ENCODE data around the gene AARS2.
A peak's percentile ranks its signal among the peaks of the same experiment; 100 is the strongest.

Gene AARS2

DNA sequence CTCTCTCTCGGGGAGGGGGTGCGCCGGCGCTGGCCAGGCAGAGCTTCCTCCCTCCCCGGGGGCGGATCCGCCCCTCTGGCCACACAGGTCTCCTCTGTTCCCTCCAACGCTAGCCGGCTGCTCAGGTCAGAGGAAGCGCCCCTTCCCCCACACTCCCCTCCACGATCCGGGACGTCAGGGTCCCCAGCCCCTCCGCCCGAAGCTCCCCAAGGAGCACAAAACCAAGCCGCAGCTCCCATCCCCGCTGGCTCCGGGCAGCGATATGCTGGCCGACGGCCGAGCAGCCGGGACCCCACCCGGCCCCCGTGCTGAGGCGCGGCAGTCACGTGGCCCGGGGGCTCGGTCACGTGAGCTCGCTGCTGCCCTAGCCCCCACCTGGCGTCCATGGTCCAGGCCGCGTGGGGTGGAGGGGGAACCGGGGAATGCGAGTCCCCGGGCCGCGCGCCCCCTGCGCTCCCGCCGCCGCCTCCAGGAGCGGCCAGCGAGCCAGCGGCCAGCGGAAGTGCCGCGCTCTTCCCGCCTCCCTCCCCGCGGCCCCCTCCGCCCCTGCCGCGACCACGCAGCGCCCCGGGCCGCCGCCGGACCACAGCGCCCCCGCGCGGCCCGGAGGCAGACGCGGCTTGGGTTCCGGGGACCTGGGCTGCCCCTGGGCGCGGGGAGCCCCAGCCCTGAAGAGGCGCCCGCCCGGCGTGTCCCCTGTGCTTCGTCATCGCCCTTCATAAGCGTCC, 56.0 kb downstream of the AARS2 start, which contains the start of gene SLC35B2:
Gene SLC35B2 (minus strand): TSS at position 504 of the 728 bp plus-strand sequence. CDS start 118 bp downstream, at position 386.
- Histone ChIP-seq H3K27ac (replicated peaks) (peak within 1 kb of the TSS; percentile 81), H3K27me3 (ENCODE audit: insufficient read depth, poor library complexity, severe bottlenecking) (no peaks in the 10 kb centered on the region), H3K4me3 (replicated peaks; ENCODE audit: insufficient read depth, low read length) (peak within 1 kb of the TSS; percentile 91)
- DNase-seq (ENCODE audit: low read depth in 1 of 2, low spot score in 1 of 2), result peak in 1 of 2 experiments; percentile 57
- no peak for TF ChIP-seq GABPA (IDR thresholded peaks at IDR 0.05; ENCODE audit: low read depth)
- TF ChIP-seq, protein P1, sequence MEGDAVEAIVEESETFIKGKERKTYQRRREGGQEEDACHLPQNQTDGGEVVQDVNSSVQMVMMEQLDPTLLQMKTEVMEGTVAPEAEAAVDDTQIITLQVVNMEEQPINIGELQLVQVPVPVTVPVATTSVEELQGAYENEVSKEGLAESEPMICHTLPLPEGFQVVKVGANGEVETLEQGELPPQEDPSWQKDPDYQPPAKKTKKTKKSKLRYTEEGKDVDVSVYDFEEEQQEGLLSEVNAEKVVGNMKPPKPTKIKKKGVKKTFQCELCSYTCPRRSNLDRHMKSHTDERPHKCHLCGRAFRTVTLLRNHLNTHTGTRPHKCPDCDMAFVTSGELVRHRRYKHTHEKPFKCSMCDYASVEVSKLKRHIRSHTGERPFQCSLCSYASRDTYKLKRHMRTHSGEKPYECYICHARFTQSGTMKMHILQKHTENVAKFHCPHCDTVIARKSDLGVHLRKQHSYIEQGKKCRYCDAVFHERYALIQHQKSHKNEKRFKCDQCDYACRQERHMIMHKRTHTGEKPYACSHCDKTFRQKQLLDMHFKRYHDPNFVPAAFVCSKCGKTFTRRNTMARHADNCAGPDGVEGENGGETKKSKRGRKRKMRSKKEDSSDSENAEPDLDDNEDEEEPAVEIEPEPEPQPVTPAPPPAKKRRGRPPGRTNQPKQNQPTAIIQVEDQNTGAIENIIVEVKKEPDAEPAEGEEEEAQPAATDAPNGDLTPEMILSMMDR (IDR thresholded peaks at IDR 0.05; ENCODE audit: insufficient read depth, low read length), result peak; percentile 27
- TF ChIP-seq SPI1 (IDR thresholded peaks at IDR 0.05; ENCODE audit: borderline replicate concordance, low read depth), result 0 out of 2 replicates have a peak, but pooled peaks have one; percentile 2
- TF ChIP-seq POLR2AphosphoS5 (IDR thresholded peaks at IDR 0.05; ENCODE audit: low read depth), result peak; percentile 36; the same call in 1 of the 2 replicates

DNA sequence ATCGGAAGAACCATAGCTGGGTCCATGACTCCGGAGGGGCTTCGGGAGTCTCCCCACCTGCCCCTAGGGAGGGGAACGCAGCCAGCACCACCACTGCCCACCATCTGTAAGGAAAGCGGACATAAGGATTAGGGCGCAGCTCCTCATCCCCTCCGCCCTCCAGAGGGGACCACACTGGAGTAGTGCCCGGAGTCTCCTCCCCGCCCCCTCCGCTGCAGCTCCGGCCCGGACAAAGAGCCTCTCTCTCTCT, 56.4 kb downstream of the AARS2 start:
- H3K27ac ChIP-seq (replicated peaks), result peak overlapping the region; percentile 81
- no peak for TF ChIP-seq SPI1 (IDR thresholded peaks at IDR 0.05; ENCODE audit: borderline replicate concordance, low read depth)
- no peak for TF ChIP-seq POLR2AphosphoS5 (IDR thresholded peaks at IDR 0.05; ENCODE audit: low read depth)
- H3K27me3 ChIP-seq (ENCODE audit: insufficient read depth, poor library complexity, severe bottlenecking), result no peaks in the 10 kb centered on the region
- H3K4me3 ChIP-seq (replicated peaks; ENCODE audit: insufficient read depth, low read length), result peak overlapping the region; percentile 91
- DNase-seq (ENCODE audit: low read depth in 1 of 2, low spot score in 1 of 2), result no peak

DNA sequence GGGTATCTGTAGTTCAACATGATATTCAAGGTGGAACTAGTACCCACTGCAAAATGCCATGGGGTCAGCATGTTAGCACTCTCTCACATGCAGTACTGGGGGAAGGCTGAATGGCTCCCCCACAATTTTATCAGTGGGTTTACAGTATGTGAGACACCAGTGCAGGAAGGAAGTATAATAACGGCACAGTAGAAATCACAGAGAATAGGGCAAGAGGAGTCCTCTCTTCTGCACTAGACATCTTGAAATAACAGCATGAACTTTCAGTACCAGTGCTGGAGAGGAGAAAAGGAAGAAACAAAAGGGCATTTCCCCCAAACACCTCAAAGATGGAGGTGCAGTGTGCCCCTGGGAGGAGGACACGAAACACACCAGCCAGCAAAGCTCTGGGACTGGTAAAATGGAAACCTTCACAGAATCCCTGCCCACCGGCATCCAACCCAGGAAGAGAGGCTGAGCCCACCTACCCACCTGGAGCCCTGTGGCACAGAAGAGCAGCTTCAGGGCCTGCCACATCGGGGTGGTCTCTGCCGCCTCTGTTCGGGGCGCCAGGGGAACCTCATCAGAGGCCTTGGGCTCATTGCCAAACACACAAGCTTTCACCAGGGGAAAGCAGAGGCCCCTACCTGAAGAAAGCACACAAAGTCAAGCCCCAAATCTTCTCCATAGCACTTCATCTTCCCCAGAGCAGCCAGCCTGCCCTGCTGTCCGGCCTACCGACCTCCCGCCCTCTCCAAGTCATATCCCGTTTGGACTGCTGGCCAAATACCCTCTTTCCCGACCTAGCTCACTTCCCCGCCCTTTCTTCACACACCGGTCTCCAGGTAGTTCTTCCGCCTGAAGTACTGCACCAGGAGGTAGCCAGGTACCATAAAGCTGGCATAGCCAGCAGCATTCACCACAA, 57.0 kb downstream of the AARS2 start:
- peak overlapping the region; percentile 91 for H3K4me3 ChIP-seq (replicated peaks; ENCODE audit: insufficient read depth, low read length)
- peak overlapping the region; percentile 81 for H3K27ac ChIP-seq (replicated peaks)
- no peaks in the 10 kb centered on the region for H3K27me3 ChIP-seq (ENCODE audit: insufficient read depth, poor library complexity, severe bottlenecking)
- no peak for DNase-seq (ENCODE audit: low read depth in 1 of 2, low spot score in 1 of 2)
- TF ChIP-seq POLR2AphosphoS5 (IDR thresholded peaks at IDR 0.05; ENCODE audit: low read depth), result no peak
- TF ChIP-seq, protein P2, sequence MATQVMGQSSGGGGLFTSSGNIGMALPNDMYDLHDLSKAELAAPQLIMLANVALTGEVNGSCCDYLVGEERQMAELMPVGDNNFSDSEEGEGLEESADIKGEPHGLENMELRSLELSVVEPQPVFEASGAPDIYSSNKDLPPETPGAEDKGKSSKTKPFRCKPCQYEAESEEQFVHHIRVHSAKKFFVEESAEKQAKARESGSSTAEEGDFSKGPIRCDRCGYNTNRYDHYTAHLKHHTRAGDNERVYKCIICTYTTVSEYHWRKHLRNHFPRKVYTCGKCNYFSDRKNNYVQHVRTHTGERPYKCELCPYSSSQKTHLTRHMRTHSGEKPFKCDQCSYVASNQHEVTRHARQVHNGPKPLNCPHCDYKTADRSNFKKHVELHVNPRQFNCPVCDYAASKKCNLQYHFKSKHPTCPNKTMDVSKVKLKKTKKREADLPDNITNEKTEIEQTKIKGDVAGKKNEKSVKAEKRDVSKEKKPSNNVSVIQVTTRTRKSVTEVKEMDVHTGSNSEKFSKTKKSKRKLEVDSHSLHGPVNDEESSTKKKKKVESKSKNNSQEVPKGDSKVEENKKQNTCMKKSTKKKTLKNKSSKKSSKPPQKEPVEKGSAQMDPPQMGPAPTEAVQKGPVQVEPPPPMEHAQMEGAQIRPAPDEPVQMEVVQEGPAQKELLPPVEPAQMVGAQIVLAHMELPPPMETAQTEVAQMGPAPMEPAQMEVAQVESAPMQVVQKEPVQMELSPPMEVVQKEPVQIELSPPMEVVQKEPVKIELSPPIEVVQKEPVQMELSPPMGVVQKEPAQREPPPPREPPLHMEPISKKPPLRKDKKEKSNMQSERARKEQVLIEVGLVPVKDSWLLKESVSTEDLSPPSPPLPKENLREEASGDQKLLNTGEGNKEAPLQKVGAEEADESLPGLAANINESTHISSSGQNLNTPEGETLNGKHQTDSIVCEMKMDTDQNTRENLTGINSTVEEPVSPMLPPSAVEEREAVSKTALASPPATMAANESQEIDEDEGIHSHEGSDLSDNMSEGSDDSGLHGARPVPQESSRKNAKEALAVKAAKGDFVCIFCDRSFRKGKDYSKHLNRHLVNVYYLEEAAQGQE (IDR thresholded peaks at IDR 0.05; ENCODE audit: insufficient replicate concordance, low read depth), result no peak
- TF ChIP-seq SPI1 (IDR thresholded peaks at IDR 0.05; ENCODE audit: borderline replicate concordance, low read depth), result no peak
- TF ChIP-seq GABPA (IDR thresholded peaks at IDR 0.05; ENCODE audit: low read depth), result no peak
- TF ChIP-seq, protein P1 (IDR thresholded peaks at IDR 0.05; ENCODE audit: insufficient read depth, low read length), result no peak

DNA sequence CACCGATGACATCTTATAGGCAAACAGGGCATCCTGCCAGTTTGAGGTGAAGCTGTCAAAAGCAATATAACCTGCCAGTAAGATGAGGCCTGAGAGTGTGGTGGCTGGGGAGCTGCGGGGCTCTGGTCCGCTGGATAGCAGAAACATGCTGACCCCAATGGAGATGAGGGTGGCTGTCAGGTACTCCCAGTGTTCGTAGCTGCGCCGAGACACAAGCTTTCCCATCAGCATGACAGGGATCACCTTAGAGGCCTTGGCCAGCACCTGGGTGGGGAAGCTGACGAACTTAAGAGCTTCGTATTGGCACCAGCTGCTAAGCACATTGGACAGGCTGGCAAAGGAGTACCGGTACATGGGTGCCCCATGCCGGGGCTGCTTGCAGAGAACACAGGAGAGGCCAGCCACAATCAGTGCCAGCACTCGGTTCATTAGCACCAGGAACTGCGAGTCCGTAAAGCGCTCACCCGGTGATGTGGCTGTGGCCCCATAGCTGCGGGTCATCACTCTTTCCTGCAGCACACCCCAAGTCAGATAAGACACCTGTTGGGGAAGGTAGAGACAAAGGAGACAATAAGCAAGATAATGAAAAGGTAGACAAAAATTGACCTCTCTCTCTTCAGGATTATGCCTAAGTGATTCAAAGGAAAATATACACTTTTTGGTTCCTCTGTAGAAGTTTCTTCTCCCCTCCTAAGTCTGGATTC, 57.9 kb downstream of the AARS2 start:
- H3K27ac ChIP-seq (replicated peaks), result no peak overlapping the region
- no peak overlapping the region for H3K4me3 ChIP-seq (replicated peaks; ENCODE audit: insufficient read depth, low read length)
- no peak for DNase-seq (ENCODE audit: low read depth in 1 of 2, low spot score in 1 of 2)
- H3K27me3 ChIP-seq (ENCODE audit: insufficient read depth, poor library complexity, severe bottlenecking), result no peaks in the 10 kb centered on the region
- TF ChIP-seq POLR2AphosphoS5 (IDR thresholded peaks at IDR 0.05; ENCODE audit: low read depth) (peak; percentile 33), SPI1 (IDR thresholded peaks at IDR 0.05; ENCODE audit: borderline replicate concordance, low read depth) (no peak), GABPA (IDR thresholded peaks at IDR 0.05; ENCODE audit: low read depth) (no peak)
- TF ChIP-seq, protein P2 (IDR thresholded peaks at IDR 0.05; ENCODE audit: insufficient replicate concordance, low read depth), result peak; percentile 32
- TF ChIP-seq, protein P1 (IDR thresholded peaks at IDR 0.05; ENCODE audit: insufficient read depth, low read length), result no peak

Data from HL-60 (cell line).